ENCODE results near the gene TMCO6.

- no peak for TF ChIP-seq CTCF (IDR thresholded peaks at IDR 0.05)
- TF ChIP-seq POLR2A (IDR thresholded peaks at IDR 0.05) = no peak
Measured at GRCh38 chr5:140605879-140606278, 33.4 kb upstream of the TMCO6 start.

All from suprapubic skin (tissue), 3 donors.